GM20431 (cell line): Measurements from ENCODE around the gene ADGRG3.

Experiments
- in situ Hi-C: fragments of 300-500 bp; cut with MseI, MboI; formaldehyde crosslinking; loops from one replicate; pipeline ENCODE4 v1.15.0; 2020; ENCODE audit warnings: low sequenced_read_pairs; ENCODE audit not compliant: unreplicated experiment

The ADGRG3 gene

DNA sequence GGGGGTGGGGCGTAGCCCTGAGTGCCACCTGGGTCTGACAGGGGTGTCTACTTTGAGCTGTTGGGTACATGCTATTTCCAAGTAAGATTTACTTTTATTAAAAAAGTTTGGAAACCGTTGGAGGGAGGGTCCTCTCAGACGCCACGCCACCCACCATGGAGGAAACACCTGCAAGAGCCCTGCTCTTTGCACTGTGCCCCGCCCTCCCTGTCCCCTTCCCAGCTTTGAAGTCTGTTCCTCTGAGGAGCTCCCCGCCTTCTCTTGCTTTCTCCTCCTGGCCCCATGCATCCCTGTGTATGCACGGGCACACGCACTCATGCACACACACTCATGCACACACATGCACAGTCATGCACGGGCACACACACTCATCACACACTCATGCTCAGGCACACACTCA is 24.2 kb upstream of the ADGRG3 start:
- in situ Hi-C loops: loop anchor here (10.0 kb wide), 1 partner anchor 49 kb away; no protein-coding TSS in a partner anchor

DNA sequence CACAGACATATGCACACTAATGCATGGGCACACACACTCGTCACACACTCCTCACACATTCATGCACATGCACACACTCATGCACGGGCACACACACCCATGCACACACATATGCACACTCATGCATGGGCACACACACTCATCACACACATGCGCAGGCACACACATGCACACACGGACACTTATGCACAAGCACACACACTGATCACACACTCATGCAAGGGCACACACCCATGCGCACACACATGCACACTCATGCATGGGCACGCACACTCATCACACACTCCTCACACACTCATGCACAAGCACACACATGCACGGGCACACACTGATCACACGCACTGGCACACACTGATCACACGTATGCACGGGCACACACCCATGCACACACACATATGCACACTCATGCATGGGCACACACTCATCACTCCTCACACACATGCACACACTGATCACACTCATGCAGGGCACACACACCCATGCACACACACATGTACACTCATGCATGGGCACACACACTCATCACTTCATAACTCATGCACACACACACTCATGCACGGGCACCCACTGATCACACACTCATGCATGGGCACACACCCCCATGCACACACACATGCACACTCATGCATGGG is 23.6 kb upstream of the ADGRG3 start:
- in situ Hi-C loops: loop anchor here (10.0 kb wide), 1 partner anchor 50 kb away; no protein-coding TSS in a partner anchor

DNA sequence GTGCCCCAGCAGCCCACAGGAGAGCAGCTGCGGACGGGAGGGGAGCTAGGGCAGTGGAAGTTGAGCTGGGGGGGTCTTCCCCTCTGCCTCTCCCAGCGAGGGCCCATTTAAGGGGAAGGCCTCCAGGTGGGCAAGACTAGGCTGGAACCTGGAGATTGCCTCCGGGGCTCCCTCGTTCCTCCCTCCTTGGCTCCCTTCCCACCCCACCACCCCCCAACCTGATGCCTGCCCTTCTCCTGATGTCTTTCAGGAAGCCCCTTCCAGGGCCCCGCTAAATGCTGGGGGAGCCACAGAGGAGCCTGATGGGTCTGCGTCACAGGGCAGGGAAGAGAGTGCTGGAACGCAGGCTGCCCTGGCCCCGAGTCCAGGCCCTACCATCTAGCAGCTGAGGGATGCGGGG is 22.9 kb upstream of the ADGRG3 start:
- in situ Hi-C loops: loop anchor here (10.0 kb wide), 1 partner anchor 50 kb away; no protein-coding TSS in a partner anchor

DNA sequence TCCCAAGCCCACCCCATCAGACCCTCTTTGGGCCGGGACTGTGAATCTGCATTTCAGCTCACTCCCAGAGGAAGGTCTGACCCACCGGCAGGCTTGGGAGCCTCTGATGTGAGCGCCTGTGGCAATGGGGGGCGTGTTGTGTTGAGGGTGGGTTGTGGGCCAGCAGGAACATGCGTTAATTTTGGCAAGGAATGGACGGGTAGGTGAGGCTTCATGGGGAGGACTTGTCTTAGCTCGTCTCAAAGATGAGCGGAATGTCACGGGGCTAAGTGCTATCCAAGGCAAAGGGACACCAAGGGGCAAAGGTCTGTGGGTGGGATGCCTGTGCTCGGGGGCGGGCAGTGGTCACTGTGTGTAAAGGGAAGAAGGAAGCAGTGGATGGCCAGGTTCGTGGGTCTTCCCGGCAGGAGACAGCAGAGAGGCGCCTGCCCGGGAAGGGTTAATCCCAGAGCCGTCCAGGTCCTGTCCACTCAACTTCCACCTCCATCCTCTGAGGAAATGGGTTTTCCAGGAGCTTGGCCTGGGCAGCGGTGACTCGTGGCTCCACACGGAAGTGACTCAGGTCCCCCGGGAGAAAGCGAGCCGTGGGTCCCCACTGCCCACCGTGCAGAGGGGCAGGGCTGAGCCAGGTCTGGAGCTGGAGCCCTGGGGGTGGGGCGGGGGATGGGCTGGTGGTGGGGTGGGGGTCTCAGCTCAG is 22.3 kb upstream of the ADGRG3 start:
- in situ Hi-C loops: loop anchor here (10.0 kb wide), 1 partner anchor 51 kb away; no protein-coding TSS in a partner anchor

DNA sequence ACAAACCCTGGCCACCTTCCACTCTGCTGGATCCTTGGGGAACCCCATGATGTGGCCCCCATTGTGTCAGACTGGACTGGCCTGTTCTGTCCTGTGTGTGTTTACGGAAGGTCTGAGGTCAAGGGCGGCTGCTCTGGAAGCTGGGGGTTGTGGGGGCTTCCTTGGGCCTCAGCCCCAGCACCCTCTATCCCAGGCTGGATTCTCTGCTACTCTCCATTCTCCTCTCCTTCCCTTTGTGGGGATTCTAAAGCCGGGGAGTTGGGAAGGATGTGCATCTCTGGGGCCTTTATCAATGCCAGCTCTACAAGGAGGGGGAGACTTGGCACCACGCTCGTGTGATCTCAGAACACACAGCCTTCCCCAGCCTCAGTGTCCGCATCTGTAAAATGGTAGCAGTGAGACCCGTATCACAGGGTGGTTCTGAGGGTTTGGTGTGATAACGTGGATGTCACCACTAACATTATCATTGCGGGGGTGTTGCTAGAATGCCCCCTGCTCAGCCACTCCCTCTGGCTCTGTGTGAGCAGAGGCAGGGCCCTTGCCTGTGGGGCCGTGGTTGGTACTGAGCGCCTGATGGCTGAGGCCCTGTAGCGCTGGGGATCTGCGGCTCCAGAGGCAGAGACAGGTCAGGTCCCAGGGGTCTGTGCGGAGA is 21.6 kb upstream of the ADGRG3 start:
- in situ Hi-C loops: loop anchor here (10.0 kb wide), 1 partner anchor 52 kb away; no protein-coding TSS in a partner anchor

DNA sequence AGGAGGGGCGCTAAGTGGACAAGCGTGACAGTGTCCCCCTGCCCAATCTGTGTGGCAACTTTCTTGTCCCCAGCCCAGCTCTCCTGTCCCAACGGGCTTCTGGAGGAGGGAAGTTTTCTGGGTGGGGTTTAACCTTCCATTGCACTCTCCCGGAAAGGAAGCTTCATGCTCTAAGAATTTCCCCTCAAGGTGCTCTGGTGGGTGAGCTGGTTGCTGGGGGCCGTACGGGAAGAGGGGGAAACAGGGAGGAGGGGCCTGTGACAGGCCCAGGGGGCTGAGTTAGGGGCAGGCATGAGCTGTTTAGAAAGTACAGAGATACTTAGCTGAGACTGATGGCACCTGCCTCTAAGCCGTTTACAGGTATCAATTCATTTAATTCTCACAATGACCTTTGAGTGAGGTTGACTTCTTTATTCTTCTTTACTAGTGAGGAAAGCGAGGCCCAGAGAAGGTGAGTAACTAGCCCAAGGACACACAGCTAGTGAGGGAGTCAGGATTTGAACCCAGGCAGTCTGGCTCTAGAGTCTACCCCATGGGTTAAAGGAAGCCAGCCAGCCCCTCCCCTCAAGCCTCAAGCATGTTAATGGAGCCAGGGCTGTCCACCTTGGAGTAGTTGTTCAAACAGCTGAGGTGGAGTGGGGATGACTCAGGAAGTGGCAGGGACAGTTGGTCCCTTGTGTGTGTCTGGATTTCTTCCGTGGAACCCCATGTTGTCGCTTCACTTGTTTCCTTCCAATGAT is 20.8 kb upstream of the ADGRG3 start:
- in situ Hi-C loops: loop anchor here (10.0 kb wide), 1 partner anchor 53 kb away; no protein-coding TSS in a partner anchor

DNA sequence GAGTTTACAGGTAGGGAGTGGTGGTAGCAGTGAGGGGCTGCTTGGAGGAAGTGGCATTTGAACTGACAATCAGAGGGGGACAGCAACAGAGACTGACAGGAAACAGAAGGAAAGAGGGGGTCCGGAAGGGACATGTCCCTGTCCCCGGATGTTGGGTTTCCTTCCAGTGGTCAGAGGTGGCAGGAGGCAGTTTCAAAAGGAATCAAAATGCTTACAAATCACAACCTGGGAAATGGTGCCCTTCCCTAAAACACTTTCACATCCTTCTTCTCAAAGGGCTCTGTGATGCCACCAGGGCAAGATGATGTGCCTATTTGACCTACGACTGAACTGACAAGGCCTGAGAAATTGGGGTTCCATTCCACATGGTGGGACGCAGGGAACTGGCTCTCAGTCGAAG is 20.0 kb upstream of the ADGRG3 start:
- in situ Hi-C loops: loop anchor here (10.0 kb wide), 1 partner anchor 53 kb away; no protein-coding TSS in a partner anchor

DNA sequence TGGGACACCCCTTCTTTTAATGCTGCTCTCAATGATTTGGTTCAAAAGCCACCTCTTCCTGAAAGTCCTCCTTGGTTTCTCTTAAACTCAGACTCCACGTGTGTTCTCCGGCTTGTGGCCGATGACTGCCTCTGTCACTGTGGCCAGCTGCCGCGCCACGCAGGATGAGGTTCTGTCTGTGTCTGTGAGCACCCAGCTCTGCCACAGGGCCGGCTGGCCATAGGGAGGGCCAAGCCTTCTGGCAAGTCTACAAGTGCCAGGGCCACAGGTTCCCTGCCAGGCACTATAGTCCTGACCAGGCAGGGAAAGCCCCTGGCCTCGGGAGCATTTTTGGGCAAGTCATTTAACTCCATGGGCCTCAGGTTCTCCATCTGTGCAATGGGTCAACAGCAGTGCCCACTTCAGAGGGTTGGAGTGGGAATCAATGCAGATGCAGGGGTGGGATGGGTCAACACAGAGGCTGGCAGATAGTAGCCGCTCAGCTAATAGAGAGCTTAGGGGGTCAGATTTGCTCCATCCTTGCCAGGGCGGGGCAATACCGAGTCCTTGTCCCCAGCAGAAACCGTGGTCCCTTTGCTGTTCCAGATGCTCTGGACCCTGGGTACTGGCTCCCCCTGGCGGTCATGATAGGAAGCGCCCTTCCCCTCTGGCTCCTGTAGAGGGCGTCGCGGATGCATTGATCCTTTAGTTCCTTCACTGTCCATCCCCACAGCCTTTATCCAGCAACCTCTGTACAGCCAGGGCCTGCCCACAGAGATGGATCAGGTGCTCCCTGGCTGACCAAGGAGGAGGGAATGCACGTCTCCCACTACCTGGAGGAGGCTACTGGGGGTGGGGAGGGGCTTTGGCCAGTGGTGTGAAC is 19.3 kb upstream of the ADGRG3 start:
- in situ Hi-C loops: loop anchor here (10.0 kb wide), 1 partner anchor 54 kb away; no protein-coding TSS in a partner anchor

DNA sequence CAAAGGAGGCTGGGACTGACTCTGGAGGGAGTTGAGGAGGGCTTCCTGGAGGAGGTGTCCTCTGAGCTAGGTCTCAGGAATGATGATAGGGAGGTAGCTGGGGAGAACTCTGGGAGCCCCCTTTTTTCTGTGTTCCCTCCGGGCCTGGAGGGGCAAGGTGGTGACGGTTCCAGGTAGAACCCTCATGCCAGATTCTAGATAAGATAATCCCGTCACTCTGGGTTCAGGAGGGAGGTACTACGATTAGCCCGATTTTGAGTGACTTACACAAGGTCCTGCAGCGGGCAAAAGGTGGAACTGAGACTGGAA is 18.7 kb upstream of the ADGRG3 start:
- in situ Hi-C loops: loop anchor here (10.0 kb wide), 1 partner anchor 55 kb away; no protein-coding TSS in a partner anchor

DNA sequence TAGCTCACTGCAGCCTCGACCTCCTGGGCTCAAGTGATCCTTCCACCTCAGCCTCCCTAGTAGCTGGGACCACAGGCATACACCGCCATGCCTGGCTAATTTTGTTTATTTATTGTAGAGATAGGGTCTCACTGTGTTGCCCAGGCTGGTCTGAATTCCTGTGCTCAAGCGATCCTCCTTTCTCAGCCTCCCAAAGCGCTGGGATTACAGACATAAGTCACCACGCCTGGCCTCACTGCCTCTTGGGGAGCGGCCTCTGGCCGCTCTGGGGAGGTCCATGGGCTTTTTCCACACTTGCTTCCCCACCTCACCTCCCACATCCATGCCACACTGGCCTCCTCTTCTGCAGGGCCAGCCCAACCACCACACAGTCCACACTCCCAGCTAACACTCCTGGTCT is 18.3 kb upstream of the ADGRG3 start:
- in situ Hi-C loops: loop anchor here (10.0 kb wide), 1 partner anchor 55 kb away; no protein-coding TSS in a partner anchor

DNA sequence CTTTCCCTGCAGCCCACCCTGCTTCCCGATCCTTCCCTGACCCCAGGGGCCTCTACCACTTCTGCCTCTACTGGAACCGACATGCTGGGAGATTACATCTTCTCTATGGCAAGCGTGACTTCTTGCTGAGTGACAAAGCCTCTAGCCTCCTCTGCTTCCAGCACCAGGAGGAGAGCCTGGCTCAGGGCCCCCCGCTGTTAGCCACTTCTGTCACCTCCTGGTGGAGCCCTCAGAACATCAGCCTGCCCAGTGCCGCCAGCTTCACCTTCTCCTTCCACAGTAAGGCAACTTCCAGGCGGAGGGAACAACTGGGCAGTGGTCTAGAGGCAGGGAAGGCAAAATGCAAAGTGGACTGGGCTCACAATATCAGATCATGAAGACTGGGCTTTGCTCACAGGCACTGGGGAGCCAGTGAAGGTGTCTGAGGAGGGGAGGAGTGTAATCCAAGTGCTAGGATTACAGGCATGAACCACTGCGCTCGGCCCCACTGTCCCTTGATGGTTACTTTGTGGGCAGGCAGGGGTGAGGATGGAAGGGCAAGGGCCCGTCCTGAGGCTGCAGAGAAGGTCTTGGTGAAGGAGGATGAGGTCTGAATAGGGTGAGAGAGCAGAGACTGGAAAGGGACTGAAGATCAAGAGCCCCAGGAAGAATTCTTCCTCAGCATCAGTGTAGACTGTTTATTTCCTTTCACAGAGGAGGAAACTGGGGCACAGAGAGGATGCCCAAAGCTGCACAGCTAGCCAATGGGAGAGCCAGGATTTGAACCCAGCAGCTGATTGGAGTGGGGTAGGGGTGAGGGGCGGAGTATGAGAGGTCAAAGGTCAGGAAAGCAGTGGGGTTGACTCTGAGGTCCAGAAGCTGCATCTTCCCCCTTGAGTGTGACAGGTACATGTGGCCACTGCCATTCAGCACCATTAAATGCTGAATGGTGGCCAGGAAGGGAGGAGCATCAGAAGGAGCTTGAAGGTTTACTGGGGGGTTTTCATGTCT is 16.5 kb upstream of the ADGRG3 start:
- in situ Hi-C loops: no loop called here

DNA sequence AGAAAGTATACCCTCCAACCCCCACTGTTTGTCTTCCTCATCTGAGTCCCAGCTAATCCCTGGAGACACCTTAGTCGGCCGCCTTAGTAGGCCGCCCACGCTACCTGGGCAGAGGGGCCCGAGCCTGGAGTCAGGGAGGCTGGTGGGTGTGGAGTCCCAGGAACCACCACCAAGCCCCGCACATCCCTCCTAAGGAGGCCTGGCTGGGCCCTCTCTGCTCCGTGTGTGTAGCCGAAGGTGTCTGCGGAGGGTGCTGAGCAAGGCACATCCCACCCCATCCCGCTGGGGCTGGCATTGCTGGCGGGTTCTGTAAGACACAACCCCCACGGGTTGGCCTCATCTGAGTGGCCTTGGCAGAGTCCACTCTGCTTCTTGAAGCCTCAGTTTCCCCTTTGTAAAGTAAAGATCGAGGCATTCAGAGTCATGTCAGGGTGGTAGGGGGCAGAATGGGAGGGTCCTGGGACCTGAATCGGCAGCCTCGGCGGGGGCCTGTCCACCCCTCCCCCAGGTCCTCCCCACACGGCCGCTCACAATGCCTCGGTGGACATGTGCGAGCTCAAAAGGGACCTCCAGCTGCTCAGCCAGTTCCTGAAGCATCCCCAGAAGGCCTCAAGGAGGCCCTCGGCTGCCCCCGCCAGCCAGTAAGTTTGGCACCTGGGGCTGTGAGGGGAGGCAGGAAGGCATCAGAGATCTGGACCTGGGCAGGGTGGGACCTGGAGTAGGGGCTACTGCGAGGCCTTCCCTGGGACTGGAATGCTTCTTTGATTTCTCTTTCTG is 15.2 kb upstream of the ADGRG3 start:
- in situ Hi-C loops: no loop called here

DNA sequence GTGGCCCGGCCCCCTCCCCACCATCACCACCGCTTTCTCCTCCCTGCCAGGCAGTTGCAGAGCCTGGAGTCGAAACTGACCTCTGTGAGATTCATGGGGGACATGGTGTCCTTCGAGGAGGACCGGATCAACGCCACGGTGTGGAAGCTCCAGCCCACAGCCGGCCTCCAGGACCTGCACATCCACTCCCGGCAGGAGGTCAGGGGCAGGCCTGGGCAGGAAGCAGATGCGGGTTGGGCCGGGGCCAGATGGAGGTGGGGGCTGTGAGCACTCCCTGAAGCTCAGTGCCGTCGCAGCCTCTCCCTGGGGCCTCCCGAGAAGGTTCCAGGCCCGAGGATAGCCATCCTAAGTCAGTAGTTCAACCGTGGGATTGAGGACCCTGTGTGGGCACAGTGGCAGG is 14.2 kb upstream of the ADGRG3 start:
- in situ Hi-C loops: no loop called here

DNA sequence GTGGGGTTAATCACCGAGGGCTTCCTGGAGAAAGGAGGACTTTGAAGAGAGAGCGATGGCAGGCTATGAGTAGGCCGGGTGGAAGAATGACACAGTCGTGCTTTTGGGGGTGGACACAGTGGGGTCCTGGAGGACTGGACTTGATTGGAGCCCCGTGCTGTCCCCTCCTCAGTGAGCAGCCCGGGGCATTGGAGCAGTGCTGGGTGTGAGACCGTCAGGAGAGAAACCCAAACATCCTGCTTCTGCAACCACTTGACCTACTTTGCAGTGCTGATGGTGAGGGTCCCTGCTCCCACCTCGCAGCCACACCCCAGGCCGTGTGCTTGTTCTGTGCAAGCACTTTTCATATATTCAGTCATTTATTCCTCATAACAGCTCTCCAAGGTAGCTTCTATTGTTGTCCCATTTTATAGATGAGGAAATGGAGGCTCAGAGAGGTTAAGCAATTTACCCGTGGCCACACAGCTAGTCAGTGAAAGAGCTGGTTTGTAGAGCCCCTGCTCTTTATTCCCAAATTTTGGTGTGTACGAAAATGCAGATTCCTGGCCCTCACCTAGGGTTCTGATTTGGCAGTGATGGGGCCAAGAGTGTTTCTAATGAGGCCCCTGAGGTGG is 11.7 kb upstream of the ADGRG3 start:
- in situ Hi-C loops: no loop called here

DNA sequence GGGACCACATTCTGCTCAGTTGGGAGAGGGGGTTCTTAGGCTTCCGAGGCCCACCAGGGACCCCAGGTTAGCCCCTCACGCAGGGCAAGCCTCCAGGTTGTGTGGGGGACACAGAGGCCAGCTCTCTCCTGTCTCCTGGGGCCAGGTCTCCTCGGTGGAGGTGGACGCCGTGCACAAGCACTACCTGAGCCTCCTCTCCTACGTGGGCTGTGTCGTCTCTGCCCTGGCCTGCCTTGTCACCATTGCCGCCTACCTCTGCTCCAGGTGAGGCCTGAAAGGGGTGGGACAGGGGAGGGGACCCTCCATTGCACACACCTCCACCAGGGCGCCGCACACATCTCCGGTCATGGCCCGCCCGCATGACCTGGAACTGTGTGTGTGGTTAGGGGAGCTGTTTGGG is 10.9 kb upstream of the ADGRG3 start:
- in situ Hi-C loops: no loop called here

DNA sequence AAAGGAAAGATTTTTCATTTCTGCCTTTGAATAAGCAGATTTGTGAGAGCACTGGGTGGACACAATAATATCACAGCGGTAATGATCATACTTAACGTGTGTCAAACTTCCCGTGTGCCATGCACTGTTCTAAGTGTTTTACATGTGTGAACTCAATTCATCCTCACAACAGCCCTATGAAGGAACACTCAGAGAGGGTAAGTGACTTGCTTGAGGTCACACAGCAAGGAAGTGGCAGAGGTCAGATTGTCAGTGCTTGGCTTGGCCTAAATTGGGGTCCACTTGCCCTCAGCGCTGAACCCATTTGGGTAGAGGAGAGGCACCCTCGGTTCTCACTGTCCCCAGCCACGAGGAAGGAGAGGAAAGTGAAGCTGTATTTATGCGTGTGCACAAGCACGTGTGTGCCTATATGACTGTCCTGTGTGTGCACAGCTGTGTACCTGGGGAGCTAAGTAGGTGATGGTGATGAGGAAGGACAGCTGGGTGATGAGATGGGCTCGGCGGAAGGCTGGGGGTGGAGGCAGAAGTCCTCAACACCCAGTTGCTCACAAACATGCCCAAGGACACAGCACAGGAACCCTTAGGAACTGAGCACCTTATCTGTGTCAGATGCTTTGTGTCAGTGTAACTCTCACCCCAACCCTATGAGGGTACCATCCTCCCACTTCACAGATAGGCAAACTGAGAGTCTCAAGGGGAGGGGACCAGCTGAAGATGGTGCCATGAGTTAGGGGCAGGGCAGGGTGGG is 9.8 kb upstream of the ADGRG3 start:
- in situ Hi-C loops: no loop called here
